A549 (cell line): ENCODE results near the gene RAB3D. TPM values are rescaled to one million over a fixed set of nuclear protein-coding genes. Genes with fewer than 3 reads are reported as not detected.

Experiments
- ATAC-seq, 2 experiments: fragments of 200-7000 bp in 1 of 2; fragments of >200 bp in 1 of 2; cut with Nextera tagmentation in 1 of 2; cut with Tn5 transposase in 1 of 2; 3 replicates each; pipeline versions ENCODE4 v1.8.0 to v1.9.1; 2018 to 2020; ENCODE audit warnings: mild to moderate bottlenecking in 1 of 2, moderate library complexity in 1 of 2
- CTCF ChIA-PET: fragments of 300-600 bp; sonication (Branson Sonifier 250); formaldehyde crosslinking; extraction: SDS; loops from one replicate; lab custom pipeline; 2021; ENCODE audit warnings: antibody characterized with exemption, inconsistent platforms; lab: Yijun Ruan, JAX
- POLR2A ChIA-PET: fragments of 350-600 bp; formaldehyde crosslinking; extraction: SDS; loops from one replicate; lab custom pipeline; 2021; ENCODE audit warnings: antibody characterized with exemption, inconsistent platforms; lab: Yijun Ruan, JAX
- DNase-seq, 2 experiments: peaks; one replicate each; pipeline versions ENCODE4 v3.0.0 to v3.0.0-alpha.2; 2011 to 2016; ENCODE audit warnings: low read depth in 1 of 2, low spot score in 1 of 2
- FAIRE-seq: peaks from 2 replicates; lab custom pipeline; 2011; peaks lifted over from hg19 to GRCh38; lab: Jason Lieb, UNC
- H3K27ac ChIP-seq, 2 experiments: fragments of >200 bp; sonication (Bioruptor Twin); formaldehyde crosslinking; 3 replicates each; pipeline ENCODE4 v1.5.1; 2016 to 2017
- H3K4me1 ChIP-seq: fragments of >200 bp; sonication (Bioruptor Twin); formaldehyde crosslinking; 3 replicates; pipeline ENCODE4 v1.6.1; 2016
- H3K4me2 ChIP-seq: fragments of >200 bp; sonication (Bioruptor Twin); formaldehyde crosslinking; 3 replicates; pipeline ENCODE4 v1.6.1; 2016
- H3K4me3 ChIP-seq: fragments of >200 bp; sonication (Bioruptor Twin); formaldehyde crosslinking; 3 replicates; pipeline ENCODE4 v1.5.1; 2016
- H3K9me3 ChIP-seq: fragments of >200 bp; sonication (Bioruptor Twin); formaldehyde crosslinking; 3 replicates; pipeline ENCODE4 v1.6.1; 2016
- CBX2 ChIP-seq: fragments of 200-600 bp; sonication (generic); IDR thresholded peaks from 2 replicates; pipeline ENCODE4 v1.6.1; 2016; ENCODE audit warnings: low read depth, mild to moderate bottlenecking, borderline replicate concordance
- CEBPB ChIP-seq, 2 experiments: fragments of >200 bp in 1 of 2; sonication (Bioruptor Twin) in 1 of 2; formaldehyde crosslinking in 1 of 2; IDR thresholded peaks; 2 replicates each; pipeline ENCODE4 v1.6.1; 2012 to 2016
- CHD2 ChIP-seq: fragments of 150-350 bp; IDR thresholded peaks from 2 replicates; pipeline ENCODE4 v1.6.1; 2014; ENCODE audit warnings: low read length; ENCODE audit not compliant: partially characterized antibody
- CHD4 ChIP-seq: fragments of 200-600 bp; sonication (generic); IDR thresholded peaks from 2 replicates; pipeline ENCODE4 v1.6.1; 2016; ENCODE audit warnings: antibody characterized with exemption, mild to moderate bottlenecking, borderline replicate concordance
- ELK1 ChIP-seq: fragments of 150-350 bp; IDR thresholded peaks from 2 replicates; pipeline ENCODE4 v1.6.1; 2014; ENCODE audit warnings: low read depth, mild to moderate bottlenecking, low read length
- FOSB ChIP-seq: fragments of 250-450 bp; sonication (Bioruptor Pico); IDR thresholded peaks from 2 replicates; pipeline ENCODE4 v1.5.0; 2020; ENCODE audit warnings: mild to moderate bottlenecking, moderate library complexity
- FOSL2 ChIP-seq, 2 experiments: fragments of 450-650 bp in 1 of 2; fragments of >200 bp in 1 of 2; sonication (Bioruptor Twin) in 1 of 2; formaldehyde crosslinking; IDR thresholded peaks; 2 replicates each; pipeline versions ENCODE4 v1.5.0 to v1.6.1; 2016 to 2020; ENCODE audit warnings: mild to moderate bottlenecking in 1 of 2, moderate library complexity in 1 of 2
- FOXS1 ChIP-seq: fragments of 250-450 bp; sonication (Bioruptor Pico); IDR thresholded peaks from 2 replicates; pipeline ENCODE4 v1.5.0; 2020; ENCODE audit warnings: mild to moderate bottlenecking, moderate library complexity
- GATA3 ChIP-seq: IDR thresholded peaks from 2 replicates; pipeline ENCODE4 v1.6.1; 2012; ENCODE audit warnings: borderline replicate concordance
- HOXB5 ChIP-seq: fragments of 250-450 bp; sonication (Bioruptor Pico); IDR thresholded peaks from 2 replicates; pipeline ENCODE4 v1.5.0; 2020; ENCODE audit warnings: mild to moderate bottlenecking, moderate library complexity
- JUNB ChIP-seq: fragments of >200 bp; sonication (Bioruptor Twin); formaldehyde crosslinking; IDR thresholded peaks from 2 replicates; pipeline ENCODE4 v1.6.1; 2016
- KDM5A ChIP-seq: fragments of 200-600 bp; sonication (generic); IDR thresholded peaks from 2 replicates; pipeline ENCODE4 v1.6.1; 2016; ENCODE audit warnings: antibody characterized with exemption, mild to moderate bottlenecking
- MAFK ChIP-seq: fragments of 450-650 bp; IDR thresholded peaks from 2 replicates; pipeline ENCODE4 v1.6.1; 2014; ENCODE audit not compliant: partially characterized antibody
- NR3C1 ChIP-seq: fragments of >200 bp; sonication (Bioruptor Twin); formaldehyde crosslinking; IDR thresholded peaks from 3 replicates; pipeline ENCODE4 v1.6.1; 2017
- POLR2AphosphoS2 ChIP-seq: conservative IDR thresholded peaks from 2 replicates; pipeline ENCODE4 v1.6.1; 2012; ENCODE audit warnings: low read length, improper control_type of control experiment, inconsistent platforms
- RARB ChIP-seq: fragments of 250-450 bp; sonication (Bioruptor Pico); IDR thresholded peaks from 2 replicates; pipeline ENCODE4 v1.8.0; 2021; ENCODE audit warnings: mild to moderate bottlenecking, moderate library complexity
- RCOR1 ChIP-seq: fragments of 150-350 bp; IDR thresholded peaks from 2 replicates; pipeline ENCODE4 v1.6.1; 2014; ENCODE audit warnings: antibody characterized with exemption, low read length, low read depth
- REST ChIP-seq: fragments of 200-600 bp; sonication (generic); IDR thresholded peaks from 2 replicates; pipeline ENCODE4 v1.6.1; 2016; ENCODE audit warnings: antibody characterized with exemption, mild to moderate bottlenecking, moderate library complexity
- RNF2 ChIP-seq: fragments of 200-600 bp; sonication (generic); IDR thresholded peaks from 2 replicates; pipeline ENCODE4 v1.6.1; 2016; ENCODE audit warnings: low read depth, mild to moderate bottlenecking, antibody characterized with exemption, moderate library complexity, borderline replicate concordance
- SMC3 ChIP-seq: fragments of >200 bp; sonication (Bioruptor Twin); formaldehyde crosslinking; IDR thresholded peaks from 3 replicates; pipeline ENCODE4 v1.6.1; 2018; ENCODE audit warnings: inconsistent platforms
- SREBF2 ChIP-seq: fragments of 450-650 bp; IDR thresholded peaks from 2 replicates; pipeline ENCODE4 v1.6.1; 2014; ENCODE audit warnings: mild to moderate bottlenecking, moderate library complexity
- WGBS: methylation state at CpG from one replicate; pipeline ENCODE4 v1.1.6; 2017; ENCODE audit errors: missing lambda C conversion rate; 5-methylcytosine and 5-hydroxymethylcytosine counted together
- polyA plus RNA-seq, 4 experiments: library from polyadenylated mRNA; depleted of rRNA in 3 of 4; stranded (reverse); fragments of >200 nt; fragmentation: RNase III in 1 of 4; extraction: RNeasy Plus Mini Kit Qiagen cat#74134 plus additional on column Dnase treatment in 1 of 4; gene quantifications; 2 replicates in 3 of 4; 3 replicates in 1 of 4; pipeline ENCODE4 v1.2.3, GENCODE V29; 2011 to 2017
- TF ChIP-seq, protein P1 (sequence below): fragments of 450-650 bp; IDR thresholded peaks from 2 replicates; pipeline ENCODE4 v1.6.1; 2014; ENCODE audit warnings: antibody characterized with exemption
- TF ChIP-seq, protein P2 (sequence below): IDR thresholded peaks from 2 replicates; pipeline ENCODE4 v1.6.1; 2012

Gene RAB3D
- polyA plus RNA-seq, 2 of the 4 experiments (the other 2 are of a cell fraction), result 4.8 to 22.3 TPM

- ChIA-PET POLR2A (no interaction called here), CTCF (interaction anchor here (1.3 to 1.5 kb wide), 2 partner anchors 48 to 150 kb away, joined by 4 to 6 read pairs; no protein-coding TSS in a partner anchor)
- no peak for TF ChIP-seq CBX2
- no peak for TF ChIP-seq MAFK
- TF ChIP-seq SMC3, result no peak
- no peak for TF ChIP-seq KDM5A
- TF ChIP-seq ELK1, result no peak
- TF ChIP-seq RARB (CRISPR knock-in tag), result no peak
- no peak for TF ChIP-seq NR3C1
- TF ChIP-seq CEBPB (IDR thresholded peaks at IDR 0.05), result no peak
- TF ChIP-seq POLR2AphosphoS2, result no peak
- no peak for TF ChIP-seq FOXS1 (CRISPR knock-in tag)
- TF ChIP-seq CHD4, result no peak
- 90% methylated on average over 5 of the region's 5 CpGs for WGBS
- ATAC-seq (no peak), FAIRE-seq (no peak), DNase-seq (no peak)
- H3K27ac ChIP-seq, result no peak overlapping the region
- H3K4me1 ChIP-seq, result no peaks in the 10 kb centered on the region
- H3K9me3 ChIP-seq, result no peaks in the 10 kb centered on the region
- no peak overlapping the region for H3K4me3 ChIP-seq
- no peak overlapping the region for H3K4me2 ChIP-seq
Measured at GRCh38 chr19:11332822-11333221, 6.6 kb downstream of the RAB3D start.

DNA sequence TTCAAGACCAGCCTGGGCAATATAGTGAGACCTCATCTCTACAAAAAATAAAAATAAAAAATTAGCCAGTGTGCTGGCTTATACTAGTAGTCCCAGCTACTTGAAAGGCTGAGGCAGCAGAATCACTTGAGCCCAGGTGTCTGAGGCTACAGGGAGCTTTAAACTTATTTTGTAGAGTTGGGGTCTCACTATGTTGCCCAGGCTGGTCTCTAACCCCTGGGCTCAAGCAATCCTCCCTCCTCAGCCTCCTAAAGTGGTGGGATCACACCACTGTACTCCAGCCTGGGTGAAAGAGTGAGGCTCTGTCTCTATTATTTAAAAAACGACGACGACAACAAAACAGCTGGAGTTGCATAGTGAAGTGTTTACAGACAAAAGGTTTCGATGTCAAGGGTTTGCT lies 8.0 kb downstream of the RAB3D start:
- WGBS, result 96% methylated on average over 4 of the region's 4 CpGs
- no peaks in the 10 kb centered on the region for H3K4me1 ChIP-seq
- no peaks in the 10 kb centered on the region for H3K9me3 ChIP-seq
- ATAC-seq (no peak), FAIRE-seq (no peak), DNase-seq (no peak)
- CTCF ChIA-PET, result interaction anchor here (1.3 kb wide), 1 partner anchor 17 kb away, joined by 4 read pairs; no protein-coding TSS in a partner anchor
- H3K4me2 ChIP-seq, result no peak overlapping the region
- TF ChIP-seq NR3C1 (no peak), HOXB5 (CRISPR knock-in tag) (no peak), FOSL2 (IDR thresholded peaks at IDR 0.05) (no peak), FOSL2 (CRISPR knock-in tag; IDR thresholded peaks at IDR 0.05) (no peak), FOSB (CRISPR knock-in tag) (no peak), SREBF2 (no peak), JUNB (no peak), GATA3 (no peak)
- no peak overlapping the region for H3K27ac ChIP-seq
- POLR2A ChIA-PET, result no interaction called here
- H3K4me3 ChIP-seq, result no peak overlapping the region

DNA sequence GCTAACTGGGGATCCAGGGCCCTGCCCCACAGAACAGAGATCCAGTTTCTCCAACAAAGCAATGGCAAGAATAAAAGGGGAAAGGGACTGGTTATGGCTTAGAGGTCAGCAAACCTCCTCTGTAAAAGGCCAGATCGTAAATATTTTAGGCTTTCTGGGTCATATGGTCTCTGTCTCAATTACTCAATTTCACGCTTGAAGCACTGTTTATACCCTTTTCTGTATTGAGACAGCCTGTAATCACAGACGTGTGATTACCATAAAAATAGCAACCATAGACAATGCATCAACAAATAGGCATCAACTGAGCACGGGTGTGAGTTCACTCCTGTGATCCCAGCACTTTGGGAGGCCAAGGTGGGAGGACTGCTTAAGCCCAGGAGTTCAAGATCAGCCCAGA lies 9.3 kb downstream of the RAB3D start:
- Histone ChIP-seq H3K9me3 (no peaks in the 10 kb centered on the region), H3K4me3 (no peak overlapping the region), H3K4me2 (no peak overlapping the region), H3K27ac (no peak overlapping the region), H3K4me1 (peaks cover 2% of the 10 kb centered on the region; the same call in 2 of the 3 replicates)
- POLR2A ChIA-PET, result no interaction called here
- DNase-seq (no peak), FAIRE-seq (no peak), ATAC-seq (no peak)
- TF ChIP-seq, protein P1, sequence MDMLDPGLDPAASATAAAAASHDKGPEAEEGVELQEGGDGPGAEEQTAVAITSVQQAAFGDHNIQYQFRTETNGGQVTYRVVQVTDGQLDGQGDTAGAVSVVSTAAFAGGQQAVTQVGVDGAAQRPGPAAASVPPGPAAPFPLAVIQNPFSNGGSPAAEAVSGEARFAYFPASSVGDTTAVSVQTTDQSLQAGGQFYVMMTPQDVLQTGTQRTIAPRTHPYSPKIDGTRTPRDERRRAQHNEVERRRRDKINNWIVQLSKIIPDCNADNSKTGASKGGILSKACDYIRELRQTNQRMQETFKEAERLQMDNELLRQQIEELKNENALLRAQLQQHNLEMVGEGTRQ, result no peak
- TF ChIP-seq JUNB (no peak), POLR2AphosphoS2 (no peak), REST (no peak), RARB (CRISPR knock-in tag) (no peak), CEBPB (IDR thresholded peaks at IDR 0.05) (no peak), CHD4 (no peak), CBX2 (no peak), SMC3 (no peak), RCOR1 (no peak), HOXB5 (CRISPR knock-in tag) (no peak), RNF2 (no peak), CHD2 (no peak), SREBF2 (no peak), FOSB (CRISPR knock-in tag) (no peak)
- TF ChIP-seq, protein P2, sequence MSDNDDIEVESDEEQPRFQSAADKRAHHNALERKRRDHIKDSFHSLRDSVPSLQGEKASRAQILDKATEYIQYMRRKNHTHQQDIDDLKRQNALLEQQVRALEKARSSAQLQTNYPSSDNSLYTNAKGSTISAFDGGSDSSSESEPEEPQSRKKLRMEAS, result no peak
- CTCF ChIA-PET, result no interaction called here
- WGBS, result 89% methylated on average over 4 of the region's 4 CpGs
